Tracheal epithelial cell (primary cell): Measurements from ENCODE around the gene SNN. TPM values are rescaled to one million over a fixed set of nuclear protein-coding genes. Genes with fewer than 3 reads are reported as not detected.

Experiments used
- total RNA-seq: library from RNA; depleted of rRNA; stranded (reverse); fragments of >200 nt; gene quantifications from 2 replicates; pipeline ENCODE4 v1.2.1, GENCODE V29; 2014

SNN gene
- total RNA-seq = 27.0 and 32.6 TPM in 2 replicates

DNA sequence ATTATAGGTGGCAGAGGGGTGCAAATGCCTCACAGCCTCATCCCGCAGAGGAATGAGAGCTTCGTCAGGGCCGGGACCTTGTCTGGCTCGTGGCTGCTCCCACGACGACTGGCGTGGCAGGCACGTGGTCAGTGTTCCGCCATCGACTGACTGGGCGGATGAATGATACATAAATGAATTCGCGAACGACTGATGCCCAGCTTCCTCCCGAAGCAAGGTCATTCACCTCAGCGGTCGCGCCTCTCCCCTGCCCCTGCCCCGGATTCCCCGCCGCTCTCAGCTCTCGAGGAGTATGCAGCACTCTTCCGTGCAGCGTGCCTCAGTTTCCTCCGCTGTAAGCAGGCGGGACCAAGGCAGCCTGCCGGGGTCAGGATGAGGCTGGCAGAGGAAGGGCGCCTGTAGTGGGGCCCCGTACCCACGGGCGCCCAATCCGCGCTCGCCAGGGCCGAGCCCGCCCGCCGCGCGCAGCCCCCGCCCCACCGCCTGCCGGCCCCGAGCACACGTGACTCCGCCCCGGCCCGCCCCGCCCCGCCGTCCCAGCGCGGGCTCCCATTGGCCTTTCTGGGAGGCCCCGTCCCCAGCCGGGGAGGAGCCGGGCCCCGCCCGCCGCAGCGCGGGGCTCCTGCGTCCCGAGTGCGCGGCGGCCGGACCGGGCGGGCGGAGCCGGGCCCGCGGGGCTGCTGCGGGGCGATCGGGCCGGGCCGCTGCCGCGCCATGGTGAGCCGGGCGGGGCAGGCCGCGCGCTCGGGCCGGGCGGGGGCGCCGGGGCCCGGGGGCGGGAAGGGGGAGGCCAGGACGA, at the start of gene SNN:
Gene SNN, plus strand, starts transcription at position 632 of the 799 bp plus-strand sequence. CDS start 7,605 bp downstream, outside the sequence.

Other genes with a start within 250 kb of the SNN start
- 74.6 and 109 TPM in 2 replicates for gene LITAF, start 81.5 kb upstream of the SNN start, total RNA-seq
- 23.9 and 26.0 TPM in 2 replicates for gene TXNDC11, start 74.4 kb downstream of the SNN start, total RNA-seq
- gene ZC3H7A, start 128.8 kb downstream of the SNN start, total RNA-seq = 19.3 and 35.8 TPM in 2 replicates
- gene RSL1D1, start 183.1 kb downstream of the SNN start, total RNA-seq = 120 and 158 TPM in 2 replicates
- gene GSPT1, start 247.5 kb downstream of the SNN start, total RNA-seq = 80.4 and 81.9 TPM in 2 replicates